Neural cell (in vitro differentiated cells): ENCODE measurements around the gene CACNG6.

ENCODE experiments used
- EZH2 ChIP-seq: fragments of 200-600, 300-800 bp; shearing (Covaris generic), sonication (generic); IDR thresholded peaks from 2 replicates; pipeline ENCODE4 v1.6.1; 2014; ENCODE audit warnings: antibody characterized with exemption, low read length, borderline replicate concordance, mild to moderate bottlenecking; ENCODE audit not compliant: insufficient read depth, poor library complexity, severe bottlenecking
- MXI1 ChIP-seq: fragments of 450-650 bp; conservative IDR thresholded peaks from 2 replicates; pipeline ENCODE4 v1.6.1; 2014; ENCODE audit warnings: antibody characterized with exemption, mild to moderate bottlenecking; ENCODE audit not compliant: poor library complexity, severe bottlenecking
- POLR2AphosphoS5 ChIP-seq: IDR thresholded peaks from 2 replicates; pipeline ENCODE4 v1.6.1; 2012
- RAD21 ChIP-seq: fragments of 450-650 bp; conservative IDR thresholded peaks from 2 replicates; pipeline ENCODE4 v1.6.1; 2014; ENCODE audit warnings: antibody characterized with exemption, mild to moderate bottlenecking, moderate library complexity
- REST ChIP-seq: IDR thresholded peaks from 2 replicates; pipeline ENCODE4 v1.6.1; 2012; ENCODE audit warnings: borderline replicate concordance
- SMC3 ChIP-seq: fragments of 450-650 bp; conservative IDR thresholded peaks from 2 replicates; pipeline ENCODE4 v1.6.1; 2014; ENCODE audit warnings: antibody characterized with exemption, mild to moderate bottlenecking, moderate library complexity; ENCODE audit not compliant: poor library complexity
- TAF1 ChIP-seq: IDR thresholded peaks from 2 replicates; pipeline ENCODE4 v1.6.1; 2012; ENCODE audit warnings: low read depth
- TF ChIP-seq, protein P1 (sequence below): fragments of 450-650 bp; IDR thresholded peaks from 2 replicates; pipeline ENCODE4 v1.5.1; 2014; ENCODE audit warnings: antibody characterized with exemption, mild to moderate bottlenecking, moderate library complexity; ENCODE audit not compliant: poor library complexity, severe bottlenecking

GRCh38 chr19:54009440-54009839 lies 18.0 kb downstream of the CACNG6 start:
- TF ChIP-seq, protein P1, sequence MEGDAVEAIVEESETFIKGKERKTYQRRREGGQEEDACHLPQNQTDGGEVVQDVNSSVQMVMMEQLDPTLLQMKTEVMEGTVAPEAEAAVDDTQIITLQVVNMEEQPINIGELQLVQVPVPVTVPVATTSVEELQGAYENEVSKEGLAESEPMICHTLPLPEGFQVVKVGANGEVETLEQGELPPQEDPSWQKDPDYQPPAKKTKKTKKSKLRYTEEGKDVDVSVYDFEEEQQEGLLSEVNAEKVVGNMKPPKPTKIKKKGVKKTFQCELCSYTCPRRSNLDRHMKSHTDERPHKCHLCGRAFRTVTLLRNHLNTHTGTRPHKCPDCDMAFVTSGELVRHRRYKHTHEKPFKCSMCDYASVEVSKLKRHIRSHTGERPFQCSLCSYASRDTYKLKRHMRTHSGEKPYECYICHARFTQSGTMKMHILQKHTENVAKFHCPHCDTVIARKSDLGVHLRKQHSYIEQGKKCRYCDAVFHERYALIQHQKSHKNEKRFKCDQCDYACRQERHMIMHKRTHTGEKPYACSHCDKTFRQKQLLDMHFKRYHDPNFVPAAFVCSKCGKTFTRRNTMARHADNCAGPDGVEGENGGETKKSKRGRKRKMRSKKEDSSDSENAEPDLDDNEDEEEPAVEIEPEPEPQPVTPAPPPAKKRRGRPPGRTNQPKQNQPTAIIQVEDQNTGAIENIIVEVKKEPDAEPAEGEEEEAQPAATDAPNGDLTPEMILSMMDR = no peak
- TF ChIP-seq RAD21 = no peak
- TF ChIP-seq TAF1 = no peak
- no peak for TF ChIP-seq REST
- TF ChIP-seq SMC3 = no peak
- TF ChIP-seq POLR2AphosphoS5 = no peak
- TF ChIP-seq MXI1 = no peak
- no peak for TF ChIP-seq EZH2
